Sigmoid colon (tissue), 7 donors: ENCODE data around the gene NAV1. TPM values are rescaled to one million over a fixed set of nuclear protein-coding genes. Genes with fewer than 3 reads are reported as not detected.

Source experiments
- DNase-seq: peaks from one replicate; pipeline ENCODE4 v3.0.0-alpha.2; 2019
- H3K27ac ChIP-seq, 4 donors: fragments of 200-600 bp; sonication (generic); one replicate each; pipeline ENCODE4 v1.5.1; 2016 to 2019; ENCODE audit warnings: mild to moderate bottlenecking in 1 of 4
- H3K27me3 ChIP-seq, 3 donors: fragments of 200-600 bp; sonication (generic); one replicate each; pipeline ENCODE4 v1.5.1; 2019; ENCODE audit warnings: mild to moderate bottlenecking in 1 of 3
- H3K36me3 ChIP-seq, 4 donors: fragments of 200-600 bp; sonication (generic); one replicate each; pipeline ENCODE4 v1.5.1; 2016 to 2019
- H3K4me1 ChIP-seq, 4 donors: fragments of 200-600 bp; sonication (generic); one replicate each; pipeline ENCODE4 v1.5.1; 2017 to 2019
- H3K4me3 ChIP-seq, 4 donors: fragments of 200-600 bp; sonication (generic); one replicate each; pipeline ENCODE4 v1.5.1; 2017 to 2019; ENCODE audit warnings: mild to moderate bottlenecking in 2 of 4, moderate library complexity in 1 of 4
- H3K9me3 ChIP-seq, 4 donors: fragments of 200-600 bp in 3 of 4; sonication (generic) in 3 of 4; one replicate each; pipeline versions ENCODE4 v1.5.1 to v1.6.1; 2013 to 2019
- EP300 ChIP-seq, 4 donors: sonication (generic); formaldehyde crosslinking; IDR thresholded peaks; one replicate each; pipeline ENCODE4 v1.6.1; 2017; ENCODE audit warnings: antibody characterized with exemption in 4 of 4
- POLR2A ChIP-seq, 2 donors: fragments of 450-650 bp; IDR thresholded peaks; one replicate each; pipeline ENCODE4 v1.6.1; 2016; ENCODE audit warnings: antibody characterized with exemption in 2 of 2, mild to moderate bottlenecking in 2 of 2, moderate library complexity in 2 of 2
- POLR2AphosphoS5 ChIP-seq, 4 donors: sonication (generic); formaldehyde crosslinking; IDR thresholded peaks; one replicate each; pipeline ENCODE4 v1.6.1; 2017; ENCODE audit warnings: antibody characterized with exemption in 4 of 4
- WGBS, 2 donors: extraction: QIAGEN DNeasy Blood & Tissue Kit; methylation state at CpG; one replicate each; pipeline ENCODE4 v1.1.7; 2013; 5-methylcytosine and 5-hydroxymethylcytosine counted together
- intact Hi-C: fragments of 100-400 bp; cut with DNase I; formaldehyde crosslinking; loops from one replicate; pipeline ENCODE4 v1.15.1; 2023
- polyA plus RNA-seq, 3 donors: library from polyadenylated mRNA; stranded (reverse); fragments of 200-250 nt; gene quantifications; one replicate each; pipeline ENCODE4 v1.2.3, GENCODE V29; 2013
- total RNA-seq, 4 donors: library from RNA; depleted of rRNA; stranded (reverse); fragments of >200 nt; gene quantifications; one replicate each; pipeline ENCODE4 v1.1.0, GENCODE V29; 2016
- TF ChIP-seq, protein P1 (sequence below), 4 experiments: fragments of 450-650 bp in 3 of 4; fragments of 200-600 bp in 1 of 4; IDR thresholded peaks; one replicate each; pipeline ENCODE4 v1.5.1; 2016 to 2019; ENCODE audit warnings: antibody characterized with exemption in 4 of 4, mild to moderate bottlenecking in 3 of 4, moderate library complexity in 2 of 4
- donor health status: healthy with polysubstance abuse.
- donor health status: Bipolar disorder and iron deficiency.
- donor health status: healthy.

The NAV1 gene
- total and polyA plus RNA-seq, 7 donors, result 1.8 to 44.9 (median 17.1) TPM

DNA sequence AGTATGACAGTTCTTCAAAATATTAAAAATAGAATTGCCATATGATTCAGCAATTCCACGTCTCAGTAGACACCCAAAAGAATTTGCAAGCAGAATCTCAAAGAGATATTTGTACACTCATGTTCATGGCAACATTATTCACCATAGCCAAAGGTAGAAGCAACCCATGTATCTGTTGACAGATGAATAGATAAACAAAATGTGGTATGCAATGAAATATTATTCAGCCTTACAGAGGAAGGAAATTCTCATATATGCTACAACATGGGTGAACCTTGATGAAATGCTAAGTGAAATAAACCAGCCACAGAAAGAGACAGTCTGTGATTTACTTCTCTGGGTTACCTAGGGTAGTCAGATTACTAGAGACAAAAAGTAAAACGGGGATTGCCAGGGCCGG is 47.0 kb downstream of the NAV1 start:
- H3K4me3 ChIP-seq, result no peak overlapping the region
- peaks cover 0 to 17% (median 8%) of the 10 kb centered on the region in 4 donors for H3K36me3 ChIP-seq
- no peaks in the 10 kb centered on the region for H3K27me3 ChIP-seq
- WGBS, 2 donors, result 69 to 79% methylated on average over 3 of the region's 3 CpGs
- TF ChIP-seq, protein P1, sequence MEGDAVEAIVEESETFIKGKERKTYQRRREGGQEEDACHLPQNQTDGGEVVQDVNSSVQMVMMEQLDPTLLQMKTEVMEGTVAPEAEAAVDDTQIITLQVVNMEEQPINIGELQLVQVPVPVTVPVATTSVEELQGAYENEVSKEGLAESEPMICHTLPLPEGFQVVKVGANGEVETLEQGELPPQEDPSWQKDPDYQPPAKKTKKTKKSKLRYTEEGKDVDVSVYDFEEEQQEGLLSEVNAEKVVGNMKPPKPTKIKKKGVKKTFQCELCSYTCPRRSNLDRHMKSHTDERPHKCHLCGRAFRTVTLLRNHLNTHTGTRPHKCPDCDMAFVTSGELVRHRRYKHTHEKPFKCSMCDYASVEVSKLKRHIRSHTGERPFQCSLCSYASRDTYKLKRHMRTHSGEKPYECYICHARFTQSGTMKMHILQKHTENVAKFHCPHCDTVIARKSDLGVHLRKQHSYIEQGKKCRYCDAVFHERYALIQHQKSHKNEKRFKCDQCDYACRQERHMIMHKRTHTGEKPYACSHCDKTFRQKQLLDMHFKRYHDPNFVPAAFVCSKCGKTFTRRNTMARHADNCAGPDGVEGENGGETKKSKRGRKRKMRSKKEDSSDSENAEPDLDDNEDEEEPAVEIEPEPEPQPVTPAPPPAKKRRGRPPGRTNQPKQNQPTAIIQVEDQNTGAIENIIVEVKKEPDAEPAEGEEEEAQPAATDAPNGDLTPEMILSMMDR (IDR thresholded peaks at IDR 0.05), result no peak
- TF ChIP-seq POLR2A (IDR thresholded peaks at IDR 0.05) (no peak), EP300 (IDR thresholded peaks at IDR 0.05) (no peak), POLR2AphosphoS5 (IDR thresholded peaks at IDR 0.05) (no peak)
- intact Hi-C loops, result no loop called here
- no peaks in the 10 kb centered on the region for H3K9me3 ChIP-seq
- no peak for DNase-seq
- peaks cover 0 to 40% (median 37%) of the 10 kb centered on the region in 4 donors for H3K4me1 ChIP-seq
- no peak overlapping the region for H3K27ac ChIP-seq

DNA sequence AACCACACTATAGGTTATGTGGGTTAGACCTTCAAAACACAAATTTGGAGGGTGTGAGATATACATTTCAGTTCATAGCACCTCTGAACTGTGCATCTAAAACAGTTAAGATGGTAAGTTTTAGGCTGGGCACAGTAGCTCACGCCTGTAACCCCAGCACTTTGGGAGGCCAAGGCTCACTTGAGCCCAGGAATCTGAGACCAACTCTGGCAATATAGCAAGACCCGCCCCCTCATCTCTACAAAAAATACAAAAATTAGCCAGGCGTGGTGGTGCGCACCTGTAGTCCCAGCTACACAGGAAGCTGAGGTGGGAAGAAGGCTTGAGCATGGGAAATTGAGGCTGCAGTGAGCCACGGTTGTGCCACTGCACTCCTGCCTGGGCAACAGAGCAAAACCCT is 47.9 kb downstream of the NAV1 start:
- H3K4me3 ChIP-seq, result no peak overlapping the region
- TF ChIP-seq, protein P1 (IDR thresholded peaks at IDR 0.05), result no peak
- intact Hi-C loops, result no loop called here
- peak; percentile 8 for DNase-seq
- no peaks in the 10 kb centered on the region for H3K27me3 ChIP-seq
- peaks cover 0 to 20% (median 8%) of the 10 kb centered on the region in 4 donors for H3K36me3 ChIP-seq
- peaks cover 0 to 45% (median 37%) of the 10 kb centered on the region in 4 donors for H3K4me1 ChIP-seq
- no peaks in the 10 kb centered on the region for H3K9me3 ChIP-seq
- WGBS, 2 donors, result 82 to 88% methylated on average over 5 of the region's 5 CpGs
- no peak overlapping the region for H3K27ac ChIP-seq

DNA sequence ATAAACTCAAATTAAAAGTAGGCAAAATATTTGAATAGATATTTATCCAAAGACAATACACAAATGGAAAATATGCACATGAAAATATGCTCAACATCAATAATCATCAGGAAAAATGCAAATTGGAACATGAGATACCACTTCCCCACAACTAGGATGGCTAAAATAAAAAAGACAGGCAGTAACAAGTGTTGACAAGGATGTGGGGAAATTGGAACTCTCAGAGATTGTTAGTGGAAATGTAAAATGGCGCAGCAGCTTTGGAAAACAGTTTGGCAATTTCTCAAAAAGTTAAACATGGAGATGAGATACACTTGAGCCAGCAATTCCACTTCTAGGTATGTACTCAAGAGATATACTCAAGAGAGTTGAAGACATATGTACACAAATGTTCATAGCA is 48.8 kb downstream of the NAV1 start:
- WGBS, 2 donors, result 100% methylated on average over 1 of the region's 1 CpG
- Histone ChIP-seq H3K27me3 (no peaks in the 10 kb centered on the region), H3K9me3 (no peaks in the 10 kb centered on the region), H3K4me3 (no peak overlapping the region), H3K27ac (no peak overlapping the region), H3K36me3 (peaks cover 0 to 20% (median 8%) of the 10 kb centered on the region in 4 donors), H3K4me1 (peaks cover 0 to 45% (median 35%) of the 10 kb centered on the region in 4 donors)
- DNase-seq, result peak; percentile 4
- intact Hi-C loops, result no loop called here
- TF ChIP-seq POLR2A (IDR thresholded peaks at IDR 0.05) (no peak), EP300 (IDR thresholded peaks at IDR 0.05) (no peak), POLR2AphosphoS5 (IDR thresholded peaks at IDR 0.05) (no peak)
- TF ChIP-seq, protein P1 (IDR thresholded peaks at IDR 0.05), result no peak

Other genes starting within 250 kb of the NAV1 start
- under 1 TPM in 1 of 4 donors, not detected in 3; 0.81 TPM for gene TNNT2, start 161.4 kb upstream of the NAV1 start, total RNA-seq
- gene TNNT2, start 161.4 kb upstream of the NAV1 start, polyA plus RNA-seq, result 10 to 100 TPM in 1 of 3 donors, 1 to 10 TPM in 2; 3.1 to 34.9 (median 4.8) TPM
- gene LAD1, start 139.8 kb upstream of the NAV1 start, total RNA-seq, result not detected
- 100 to 1,000 TPM in 2 of 3 donors, 10 to 100 TPM in 1; 63.7 to 151 (median 102) TPM for gene LAD1, start 139.8 kb upstream of the NAV1 start, polyA plus RNA-seq
- not detected for gene TNNI1, start 117.4 kb upstream of the NAV1 start, total RNA-seq
- gene TNNI1, start 117.4 kb upstream of the NAV1 start, polyA plus RNA-seq, result 1 to 10 TPM in 1 of 3 donors, under 1 TPM in 2; 0.04 to 7.8 (median 0.46) TPM
- 100 to 1,000 TPM in 2 of 4 donors, 10 to 100 TPM in 2; 93.4 to 135 (median 108) TPM for gene PHLDA3, start 69.9 kb upstream of the NAV1 start, total RNA-seq
- 10 to 100 TPM in 1 of 3 donors, 1 to 10 TPM in 2; 3.2 to 20.8 (median 9.6) TPM for gene PHLDA3, start 69.9 kb upstream of the NAV1 start, polyA plus RNA-seq
- gene CSRP1, start 32.0 kb upstream of the NAV1 start, total RNA-seq, result 1,000 to 10,000 TPM; 4,737 to 8,467 (median 6,048) TPM
- gene CSRP1, start 32.0 kb upstream of the NAV1 start, polyA plus RNA-seq, result 100 to 1,000 TPM; 189 to 296 (median 264) TPM